Measurements from ENCODE around the gene VPS13D.

Gene VPS13D

GRCh38 chr1:12372180-12372579, 142.3 kb downstream of the VPS13D start:
- Histone ChIP-seq H3K36me3 (ENCODE audit: control insufficient read depth, low read length) (peaks cover 14% of the 10 kb centered on the region), H4K20me1 (ENCODE audit: control insufficient read depth, insufficient read depth, low read depth, low read length) (no peaks in the 10 kb centered on the region), H3K27ac (ENCODE audit: low read depth, low read length) (no peak overlapping the region), H3K4me3 (ENCODE audit: low read length) (no peak overlapping the region), H3K27me3 (ENCODE audit: control insufficient read depth, low read length) (no peaks in the 10 kb centered on the region), H3K9me2 (replicated peaks; ENCODE audit: control insufficient read depth, low read length) (no peaks in the 10 kb centered on the region), H3K4me1 (ENCODE audit: control insufficient read depth, low read length) (no peaks in the 10 kb centered on the region), H3F3A (ENCODE audit: control insufficient read depth, insufficient read depth) (no peaks in the 10 kb centered on the region), H3K4me2 (ENCODE audit: low read length) (no peak overlapping the region), H3K9me3 (ENCODE audit: control insufficient read depth, insufficient read depth, low read length) (no peaks in the 10 kb centered on the region), H3K79me2 (ENCODE audit: control insufficient read depth, low read length) (no peaks in the 10 kb centered on the region)
- TF ChIP-seq EZH2phosphoT487 (IDR thresholded peaks at IDR 0.05; ENCODE audit: borderline replicate concordance, low read length) (no peak), CTCF (IDR thresholded peaks at IDR 0.05; ENCODE audit: low read depth, low read length, poor library complexity, severe bottlenecking) (no peak)

- Histone ChIP-seq H3K79me2 (ENCODE audit: control insufficient read depth, low read length) (no peaks in the 10 kb centered on the region), H3K4me1 (ENCODE audit: control insufficient read depth, low read length) (no peaks in the 10 kb centered on the region), H3K27me3 (ENCODE audit: control insufficient read depth, low read length) (no peaks in the 10 kb centered on the region), H4K20me1 (ENCODE audit: control insufficient read depth, insufficient read depth, low read depth, low read length) (no peaks in the 10 kb centered on the region), H3K4me2 (ENCODE audit: low read length) (no peak overlapping the region), H3K4me3 (ENCODE audit: low read length) (no peak overlapping the region), H3F3A (ENCODE audit: control insufficient read depth, insufficient read depth) (no peaks in the 10 kb centered on the region), H3K27ac (ENCODE audit: low read depth, low read length) (no peak overlapping the region), H3K9me2 (replicated peaks; ENCODE audit: control insufficient read depth, low read length) (no peaks in the 10 kb centered on the region), H3K36me3 (ENCODE audit: control insufficient read depth, low read length) (peaks cover 15% of the 10 kb centered on the region), H3K9me3 (ENCODE audit: control insufficient read depth, insufficient read depth, low read length) (no peaks in the 10 kb centered on the region)
- TF ChIP-seq CTCF (IDR thresholded peaks at IDR 0.05; ENCODE audit: low read depth, low read length, poor library complexity, severe bottlenecking) = no peak
- no peak for TF ChIP-seq EZH2phosphoT487 (IDR thresholded peaks at IDR 0.05; ENCODE audit: borderline replicate concordance, low read length)
These were observed 142.9 kb downstream of the VPS13D start for GRCh38 chr1:12372761-12373160.

- H3K4me1 ChIP-seq (ENCODE audit: control insufficient read depth, low read length) = no peaks in the 10 kb centered on the region
- H3F3A ChIP-seq (ENCODE audit: control insufficient read depth, insufficient read depth) = no peaks in the 10 kb centered on the region
- H3K36me3 ChIP-seq (ENCODE audit: control insufficient read depth, low read length) = peaks cover 12% of the 10 kb centered on the region; the same call in 1 of the 2 replicates
- H4K20me1 ChIP-seq (ENCODE audit: control insufficient read depth, insufficient read depth, low read depth, low read length) = no peaks in the 10 kb centered on the region
- no peaks in the 10 kb centered on the region for H3K9me2 ChIP-seq (replicated peaks; ENCODE audit: control insufficient read depth, low read length)
- TF ChIP-seq EZH2phosphoT487 (IDR thresholded peaks at IDR 0.05; ENCODE audit: borderline replicate concordance, low read length) (no peak), CTCF (IDR thresholded peaks at IDR 0.05; ENCODE audit: low read depth, low read length, poor library complexity, severe bottlenecking) (no peak)
- H3K4me3 ChIP-seq (ENCODE audit: low read length) = no peak overlapping the region
- H3K79me2 ChIP-seq (ENCODE audit: control insufficient read depth, low read length) = no peaks in the 10 kb centered on the region
- H3K9me3 ChIP-seq (ENCODE audit: control insufficient read depth, insufficient read depth, low read length) = no peaks in the 10 kb centered on the region
- no peak overlapping the region for H3K4me2 ChIP-seq (ENCODE audit: low read length)
- H3K27ac ChIP-seq (ENCODE audit: low read depth, low read length) = no peak overlapping the region
- no peaks in the 10 kb centered on the region for H3K27me3 ChIP-seq (ENCODE audit: control insufficient read depth, low read length)
These were observed 145.5 kb downstream of the VPS13D start for GRCh38 chr1:12375133-12375829.

All from DOHH2 (cell line).